GM19240 (cell line): ENCODE data around the gene MED13L.
"Not testable (repeated sequence)": the region's sequence is repeated elsewhere in the genome, so short reads cannot be mapped to it uniquely, and the experiment has no call there.

ENCODE experiments used
- DNase-seq: peaks from one replicate; pipeline ENCODE4 v3.0.0; 2011; ENCODE audit warnings: low spot score; ENCODE audit not compliant: insufficient read length

Gene MED13L

GRCh38 chr12:116248433-116248832, 29.1 kb downstream of the MED13L start:
- no peak for DNase-seq

GRCh38 chr12:116247377-116247776, 30.1 kb downstream of the MED13L start:
- no peak for DNase-seq

GRCh38 chr12:116246490-116247179, 30.9 kb downstream of the MED13L start:
- no peak for DNase-seq

- DNase-seq, result no peak
Measured at GRCh38 chr12:116245189-116245588, 32.3 kb downstream of the MED13L start.

GRCh38 chr12:116244474-116245090, 32.9 kb downstream of the MED13L start:
- no peak for DNase-seq

GRCh38 chr12:116244001-116244400, 33.5 kb downstream of the MED13L start:
- no peak for DNase-seq

- DNase-seq, result no peak
Measured at GRCh38 chr12:116242740-116243139, 34.8 kb downstream of the MED13L start.

GRCh38 chr12:116241157-116241759, 36.2 kb downstream of the MED13L start:
- no peak for DNase-seq

GRCh38 chr12:116238570-116239119, 38.8 kb downstream of the MED13L start:
- DNase-seq, result not testable (repeated sequence)

GRCh38 chr12:116238149-116238548, 39.3 kb downstream of the MED13L start:
- DNase-seq, result no peak

GRCh38 chr12:116236976-116237375, 40.5 kb downstream of the MED13L start:
- no peak for DNase-seq

GRCh38 chr12:116236148-116236731, 41.3 kb downstream of the MED13L start:
- DNase-seq, result no peak

- DNase-seq, result not testable (repeated sequence)
Measured at GRCh38 chr12:116234148-116234547, 43.3 kb downstream of the MED13L start.

- no peak for DNase-seq
Measured at GRCh38 chr12:116233669-116234068, 43.8 kb downstream of the MED13L start.

- no peak for DNase-seq
Measured at GRCh38 chr12:116227811-116228210, 49.7 kb downstream of the MED13L start.

- DNase-seq, result no peak
Measured at GRCh38 chr12:116226026-116226425, 51.5 kb downstream of the MED13L start.

GRCh38 chr12:116222358-116222757, 55.1 kb downstream of the MED13L start:
- DNase-seq, result no peak

GRCh38 chr12:116220756-116221155, 56.7 kb downstream of the MED13L start:
- no peak for DNase-seq

GRCh38 chr12:116217045-116217735, 60.3 kb downstream of the MED13L start:
- DNase-seq, result no peak

- no peak for DNase-seq
Measured at GRCh38 chr12:116216022-116216756, 61.3 kb downstream of the MED13L start.

- DNase-seq, result no peak
Measured at GRCh38 chr12:116215023-116215422, 62.5 kb downstream of the MED13L start.
